Measurements from ENCODE around the gene PABPC1L. TPM values are rescaled to one million over a fixed set of nuclear protein-coding genes. Genes with fewer than 3 reads are reported as not detected.
A peak's percentile ranks its signal among the peaks of the same experiment; 100 is the strongest.

PABPC1L gene
- total and polyA plus RNA-seq, 2 of the 13 experiments (the other 11 are each of a cell fraction or from before 2014, with no cell fraction given): 30.8 to 252 TPM

- no peak for TF ChIP-seq CBX2 (IDR thresholded peaks at IDR 0.05; ENCODE audit: low read depth, low read length)
- no peak; the same call in 1 of the 2 replicates for TF ChIP-seq CBX2 (CRISPR knock-in tag; IDR thresholded peaks at IDR 0.05; ENCODE audit: low read depth)
- peak; percentile 54; the same call in 1 of the 2 replicates for TF ChIP-seq ZNF33B (CRISPR knock-in tag; IDR thresholded peaks at IDR 0.05)
- TF ChIP-seq RFX3 (CRISPR knock-in tag; IDR thresholded peaks at IDR 0.05): no peak
- TF ChIP-seq ZNF83 (CRISPR knock-in tag; IDR thresholded peaks at IDR 0.05; ENCODE audit: borderline replicate concordance): peak; percentile 82; the same call in 1 of the 2 replicates
- peak; percentile 80; the same call in 1 of the 2 replicates for TF ChIP-seq LBX2 (CRISPR knock-in tag; IDR thresholded peaks at IDR 0.05; ENCODE audit: borderline replicate concordance)
- no peak for TF ChIP-seq ZNF367 (CRISPR knock-in tag; IDR thresholded peaks at IDR 0.05; ENCODE audit: borderline replicate concordance)
- no peak for TF ChIP-seq ZNF572 (CRISPR knock-in tag; IDR thresholded peaks at IDR 0.05)
- TF ChIP-seq FOXO1 (CRISPR knock-in tag; IDR thresholded peaks at IDR 0.05): no peak; the same call in none of the 2 replicates
- peak; percentile 75 for TF ChIP-seq NFYC (CRISPR knock-in tag; IDR thresholded peaks at IDR 0.05)
- no peak; the same call in 1 of the 2 replicates for TF ChIP-seq MYNN (CRISPR knock-in tag; IDR thresholded peaks at IDR 0.05; ENCODE audit: low read depth)
- peak; percentile 58 for TF ChIP-seq ZNF331 (CRISPR knock-in tag; IDR thresholded peaks at IDR 0.05)
- TF ChIP-seq ZBTB2 (CRISPR knock-in tag; IDR thresholded peaks at IDR 0.05; ENCODE audit: low read depth): peak; percentile 76
- 0 out of 2 replicates have a peak, but pooled peaks have one; percentile 22 for TF ChIP-seq MZF1 (CRISPR knock-in tag; IDR thresholded peaks at IDR 0.05; ENCODE audit: borderline replicate concordance)
- no peak for TF ChIP-seq ZNF552 (CRISPR knock-in tag; IDR thresholded peaks at IDR 0.05; ENCODE audit: borderline replicate concordance)
- no peak for TF ChIP-seq MLX (CRISPR knock-in tag; IDR thresholded peaks at IDR 0.05)
- no peak; the same call in 1 of the 2 replicates for TF ChIP-seq CSRNP2 (CRISPR knock-in tag; conservative IDR thresholded peaks at IDR 0.05; ENCODE audit: low read depth)
- TF ChIP-seq ZNF382 (CRISPR knock-in tag; IDR thresholded peaks at IDR 0.05; ENCODE audit: borderline replicate concordance): no peak
- no peak for TF ChIP-seq LRRFIP1 (CRISPR knock-in tag; conservative IDR thresholded peaks at IDR 0.05)
- peak; percentile 59; the same call in 1 of the 2 replicates for TF ChIP-seq DR1 (CRISPR knock-in tag; IDR thresholded peaks at IDR 0.05)
- 0 out of 2 replicates have a peak, but pooled peaks have one; percentile 32 for TF ChIP-seq ZFP37 (CRISPR knock-in tag; IDR thresholded peaks at IDR 0.05; ENCODE audit: borderline replicate concordance)
- TF ChIP-seq SOX6 (IDR thresholded peaks at IDR 0.05): no peak
- peak; percentile 32; the same call in 1 of the 2 replicates for TF ChIP-seq SOX6 (CRISPR knock-in tag; IDR thresholded peaks at IDR 0.05)
These were observed at the start of gene PABPC1L (continued) for GRCh38 chr20:44909872-44910689.

Data from HepG2 (cell line).